Measurements from ENCODE around the gene TSHZ2.

TSHZ2 gene

GRCh38 chr20:53064935-53065334, 92.8 kb downstream of the TSHZ2 start:
- DNase-seq (ENCODE audit: low spot score), result no peak

- no peak for DNase-seq (ENCODE audit: low spot score)
Observed at GRCh38 chr20:53068241-53068640, 96.1 kb downstream of the TSHZ2 start.

GRCh38 chr20:53069132-53069531, 97.0 kb downstream of the TSHZ2 start:
- no peak for DNase-seq (ENCODE audit: low spot score)

- DNase-seq (ENCODE audit: low spot score), result no peak
Observed at GRCh38 chr20:53070224-53070623, 98.1 kb downstream of the TSHZ2 start.

GRCh38 chr20:53070706-53071392, 98.7 kb downstream of the TSHZ2 start:
- no peak for DNase-seq (ENCODE audit: low spot score)

- no peak for DNase-seq (ENCODE audit: low spot score)
Observed at GRCh38 chr20:53071833-53072232, 99.7 kb downstream of the TSHZ2 start.

- no peak for DNase-seq (ENCODE audit: low spot score)
Observed at GRCh38 chr20:53072923-53073579, 100.9 kb downstream of the TSHZ2 start.

- no peak for DNase-seq (ENCODE audit: low spot score)
Observed at GRCh38 chr20:53073636-53074415, 101.7 kb downstream of the TSHZ2 start.

GRCh38 chr20:53074811-53075314, 102.7 kb downstream of the TSHZ2 start:
- no peak for DNase-seq (ENCODE audit: low spot score)

- no peak for DNase-seq (ENCODE audit: low spot score)
Observed at GRCh38 chr20:53076668-53077067, 104.5 kb downstream of the TSHZ2 start.

- no peak for DNase-seq (ENCODE audit: low spot score)
Observed at GRCh38 chr20:53077373-53078205, 105.4 kb downstream of the TSHZ2 start.

GRCh38 chr20:53078761-53079160, 106.6 kb downstream of the TSHZ2 start:
- no peak for DNase-seq (ENCODE audit: low spot score)

GRCh38 chr20:53079261-53079691, 107.1 kb downstream of the TSHZ2 start:
- DNase-seq (ENCODE audit: low spot score), result no peak

- DNase-seq (ENCODE audit: low spot score), result no peak
Observed at GRCh38 chr20:53079828-53080686, 107.9 kb downstream of the TSHZ2 start.

- DNase-seq (ENCODE audit: low spot score), result no peak
Observed at GRCh38 chr20:53080687-53080962, 108.5 kb downstream of the TSHZ2 start.

GRCh38 chr20:53080969-53081871, 109.1 kb downstream of the TSHZ2 start:
- DNase-seq (ENCODE audit: low spot score), result no peak

GRCh38 chr20:53081916-53082863, 110.0 kb downstream of the TSHZ2 start:
- DNase-seq (ENCODE audit: low spot score), result no peak

GRCh38 chr20:53083411-53083810, 111.3 kb downstream of the TSHZ2 start:
- no peak for DNase-seq (ENCODE audit: low spot score)

- no peak for DNase-seq (ENCODE audit: low spot score)
Observed at GRCh38 chr20:53084408-53084997, 112.3 kb downstream of the TSHZ2 start.
